ENCODE results near the gene PIEZO2. TPM values are rescaled to one million over a fixed set of nuclear protein-coding genes. Genes with fewer than 3 reads are reported as not detected.

Gene PIEZO2
- total and polyA plus RNA-seq, 2 of the 8 experiments (the other 6 are each of a cell fraction or from before 2014, with no cell fraction given): 4.7 to 16.5 TPM

DNA sequence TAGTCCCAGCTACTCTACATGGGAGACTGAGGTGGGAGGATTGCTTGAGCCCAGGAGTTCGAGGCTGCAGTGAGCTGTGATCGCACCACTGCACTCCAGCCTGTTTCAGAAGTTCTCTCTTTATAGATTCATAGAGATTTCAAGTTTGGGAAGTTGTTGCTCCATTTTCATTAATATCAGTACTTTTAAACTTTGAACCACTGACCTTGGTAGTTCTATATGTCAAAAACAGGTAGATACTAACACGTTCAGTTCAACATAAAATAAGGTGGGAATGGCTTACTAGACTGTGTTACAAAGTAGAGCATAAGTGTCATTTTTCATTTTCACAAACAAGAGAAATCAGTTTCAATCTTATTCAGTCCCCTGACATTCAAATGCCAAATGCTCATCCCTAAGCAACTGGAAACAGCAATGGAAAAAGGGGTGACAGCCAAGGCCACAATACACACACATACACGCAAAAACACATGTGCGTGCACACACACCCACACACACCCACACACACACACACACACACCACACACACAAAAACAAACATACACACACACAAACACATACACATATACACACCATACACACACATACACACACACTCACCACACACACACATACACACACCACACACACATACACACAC is 71.7 kb downstream of the PIEZO2 start:
- no peak overlapping the region for H2BK15ac ChIP-seq (ENCODE audit: low read length)
- POLR2A ChIA-PET (ENCODE audit: partially characterized antibody): no interaction called here
- H3K14ac ChIP-seq (ENCODE audit: insufficient read length): no peak overlapping the region
- H2AK5ac ChIP-seq (ENCODE audit: low read depth, low read length): no peak overlapping the region
- peaks cover 0 to 3% of the 10 kb centered on the region in 2 experiments for H4K20me1 ChIP-seq (replicated peaks in 1 of 2; ENCODE audit: control insufficient read depth in 1 of 2, insufficient read depth in 2 of 2, low read length in 2 of 2)
- CTCF ChIA-PET (ENCODE audit: partially characterized antibody): no interaction called here
- H3K18ac ChIP-seq (ENCODE audit: extremely low read depth, low read length): no peak overlapping the region
- no peaks in the 10 kb centered on the region for H3K79me2 ChIP-seq (ENCODE audit: control insufficient read depth in 1 of 2, insufficient read depth in 2 of 2, low read length in 2 of 2)
- H3K4me1 ChIP-seq (replicated peaks in 1 of 4; ENCODE audit: control insufficient read depth in 3 of 4, insufficient read depth in 4 of 4, low read length in 3 of 4): no peaks in the 10 kb centered on the region
- H3K4me3 ChIP-seq (ENCODE audit: extremely low read depth in 1 of 4, insufficient read depth in 2 of 4, low read depth in 3 of 4, low read length in 4 of 4): no peak overlapping the region
- no peak overlapping the region for H3K23ac ChIP-seq (ENCODE audit: insufficient read length)
- no peak overlapping the region for H2BK5ac ChIP-seq (ENCODE audit: low read depth, low read length)
- no peak for DNase-seq (ENCODE audit: low read depth in 1 of 2, low spot score in 2 of 2)
- no peak overlapping the region for H4K91ac ChIP-seq (replicated peaks; ENCODE audit: insufficient read length, low read length)
- no peak overlapping the region for H3K27ac ChIP-seq (ENCODE audit: low read depth, low read length)
- no peaks in the 10 kb centered on the region for H3K9me3 ChIP-seq (ENCODE audit: insufficient read depth in 2 of 2, low read depth in 1 of 2, low read length in 1 of 2)
- no peak overlapping the region for H4K5ac ChIP-seq (ENCODE audit: insufficient read length, low read depth, low read length)
- no peak overlapping the region for H2BK20ac ChIP-seq (ENCODE audit: low read length)
- no peak overlapping the region for H3K4ac ChIP-seq (replicated peaks; ENCODE audit: insufficient read length, low read depth, low read length)
- H4K8ac ChIP-seq (ENCODE audit: extremely low read depth, insufficient read depth, low read length): no peak overlapping the region
- H3K9ac ChIP-seq (replicated peaks in 1 of 4; ENCODE audit: extremely low read depth in 1 of 4, low read depth in 3 of 4, low read length in 3 of 4): no peak overlapping the region
- no peaks in the 10 kb centered on the region; the same call in 1 of the 2 replicates for H3K23me2 ChIP-seq (ENCODE audit: low read depth, low read length)
- H2BK120ac ChIP-seq (replicated peaks; ENCODE audit: low read depth, low read length): no peak overlapping the region
- H2AFZ ChIP-seq (ENCODE audit: low read length): no peak overlapping the region
- 98% methylated on average over 5 of the region's 5 CpGs; no CpG with 5 or more reads in 1 of the 2 experiments for WGBS, 2 experiments (ENCODE audit: extremely low coverage in 1 of 2, insufficient coverage in 1 of 2, insufficient read length in 1 of 2, insufficient replicate concordance in 2 of 2, low coverage in 1 of 2, low lambda C conversion rate in 2 of 2, missing lambda C conversion rate in 1 of 2)
- no peaks in the 10 kb centered on the region for H3K79me1 ChIP-seq (ENCODE audit: low read depth, low read length)
- no peak for FAIRE-seq
- no peaks in the 10 kb centered on the region for H3K27me3 ChIP-seq (replicated peaks in 1 of 4; ENCODE audit: control insufficient read depth in 3 of 4, extremely low read depth in 1 of 4, insufficient read depth in 3 of 4, low read length in 3 of 4)
- no peak overlapping the region for H2BK12ac ChIP-seq (ENCODE audit: low read depth, low read length)
- no peaks in the 10 kb centered on the region for H3K36me3 ChIP-seq (ENCODE audit: control insufficient read depth in 2 of 4, insufficient read depth in 4 of 4, low read length in 3 of 4)
- H3K4me2 ChIP-seq (ENCODE audit: insufficient read depth in 1 of 2, low read depth in 2 of 2, low read length in 2 of 2): no peak overlapping the region
- no peak overlapping the region for H3K56ac ChIP-seq (replicated peaks; ENCODE audit: insufficient read length, low read depth, low read length)
- TF ChIP-seq JUN (IDR thresholded peaks at IDR 0.05; ENCODE audit: low read depth, low read length): no peak
- TF ChIP-seq POLR2AphosphoS5 (IDR thresholded peaks at IDR 0.05; ENCODE audit: low read depth, low read length): no peak
- no peak for TF ChIP-seq RXRA (IDR thresholded peaks at IDR 0.05; ENCODE audit: insufficient read depth, low read depth, low read length)
- no peak for TF ChIP-seq SIX5 (IDR thresholded peaks at IDR 0.05; ENCODE audit: low read depth, low read length)
- TF ChIP-seq RFX5 (IDR thresholded peaks at IDR 0.05; ENCODE audit: borderline replicate concordance, low read depth, low read length): no peak
- no peak for TF ChIP-seq NANOG (IDR thresholded peaks at IDR 0.05; ENCODE audit: insufficient read depth, low read depth, low read length, poor library complexity, severe bottlenecking)
- TF ChIP-seq TAF1 (IDR thresholded peaks at IDR 0.05; ENCODE audit: low read depth, low read length): no peak
- TF ChIP-seq KDM1A (IDR thresholded peaks at IDR 0.05; ENCODE audit: borderline replicate concordance, low read length): no peak
- TF ChIP-seq SP4 (IDR thresholded peaks at IDR 0.05; ENCODE audit: low read length): no peak
- no peak for TF ChIP-seq RBBP5 (IDR thresholded peaks at IDR 0.05; ENCODE audit: borderline replicate concordance, low read depth, low read length)
- no peak for TF ChIP-seq KDM5A (IDR thresholded peaks at IDR 0.05; ENCODE audit: low read length)
- TF ChIP-seq CBX5 (IDR thresholded peaks at IDR 0.05; ENCODE audit: low read depth, low read length): no peak
- no peak for TF ChIP-seq HDAC2 (IDR thresholded peaks at IDR 0.05; ENCODE audit: borderline replicate concordance in 1 of 2, low read depth in 2 of 2, low read length in 2 of 2)
- TF ChIP-seq SAP30 (IDR thresholded peaks at IDR 0.05; ENCODE audit: insufficient read depth, insufficient replicate concordance, low read length): no peak
